Measurements from ENCODE around the gene MED7.

Gene MED7

DNA sequence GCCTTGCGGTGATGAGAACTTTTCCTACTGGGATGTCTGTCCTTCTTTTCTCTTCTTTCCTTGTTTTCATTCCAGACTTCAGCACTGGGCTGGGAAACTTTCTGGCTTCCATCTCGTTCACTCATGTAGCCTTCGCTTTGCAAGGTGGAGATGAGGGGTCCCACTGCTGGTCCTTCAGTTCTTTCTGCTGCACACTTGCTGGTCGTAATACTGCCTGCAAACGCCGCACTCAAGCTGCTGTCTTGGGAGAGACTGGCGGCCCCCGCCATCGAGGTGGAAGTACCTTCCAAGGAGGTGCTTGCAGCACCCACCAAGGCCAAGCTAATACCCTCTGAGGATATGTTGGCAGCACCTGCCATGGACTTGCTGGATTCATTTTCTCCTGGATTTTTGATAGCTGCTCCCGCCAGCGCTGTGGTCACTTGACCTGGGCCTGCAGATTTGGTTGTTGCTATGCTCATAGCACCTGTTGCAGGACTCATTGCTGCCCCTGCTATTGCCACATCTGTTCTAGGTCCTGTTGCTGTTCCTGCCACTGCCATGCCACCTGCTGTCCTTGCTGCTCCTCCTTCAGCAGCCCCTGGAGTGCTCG is 20.4 kb upstream of the MED7 start:
- DNase-seq (ENCODE audit: low spot score): no peak

DNA sequence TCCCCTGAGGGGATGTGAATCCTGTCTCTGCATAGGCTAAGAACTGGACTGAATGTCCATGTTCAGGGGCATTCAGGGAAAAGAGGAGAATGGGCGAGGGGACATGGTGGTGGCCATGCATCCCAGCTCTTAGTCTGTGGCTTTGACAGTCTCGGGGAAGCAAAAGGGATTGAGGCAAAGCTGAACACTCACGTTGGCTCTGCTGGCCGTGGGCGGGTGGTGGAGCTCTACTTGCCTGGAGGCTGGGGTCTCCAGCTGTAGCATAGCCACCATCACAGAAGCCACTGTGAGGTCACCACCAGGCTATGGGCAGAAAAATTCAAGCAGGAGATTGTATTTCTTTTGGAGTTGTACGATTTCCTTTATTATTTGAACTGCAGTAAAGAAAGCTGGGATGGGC is 19.3 kb upstream of the MED7 start:
- no peak for DNase-seq (ENCODE audit: low spot score)

DNA sequence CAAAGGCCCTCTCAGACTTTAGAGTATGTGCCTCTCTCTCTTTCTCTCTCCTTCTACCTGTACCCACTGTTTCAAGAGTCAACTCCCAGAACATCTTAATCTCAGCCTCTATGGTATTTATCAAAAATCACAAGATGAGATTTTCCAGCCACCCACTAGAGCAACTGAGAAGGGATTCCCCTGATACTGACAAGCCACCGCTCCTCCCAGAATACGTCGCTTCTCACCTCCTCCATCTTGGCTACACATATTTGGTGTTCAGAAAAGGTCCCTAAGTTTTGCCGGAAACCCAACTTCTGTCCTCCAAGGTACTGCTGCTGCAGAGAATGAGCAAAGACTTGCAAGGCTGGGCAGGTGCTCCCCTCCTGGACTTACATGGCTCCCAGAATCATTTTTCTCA is 17.3 kb upstream of the MED7 start:
- DNase-seq (ENCODE audit: low spot score): no peak

DNA sequence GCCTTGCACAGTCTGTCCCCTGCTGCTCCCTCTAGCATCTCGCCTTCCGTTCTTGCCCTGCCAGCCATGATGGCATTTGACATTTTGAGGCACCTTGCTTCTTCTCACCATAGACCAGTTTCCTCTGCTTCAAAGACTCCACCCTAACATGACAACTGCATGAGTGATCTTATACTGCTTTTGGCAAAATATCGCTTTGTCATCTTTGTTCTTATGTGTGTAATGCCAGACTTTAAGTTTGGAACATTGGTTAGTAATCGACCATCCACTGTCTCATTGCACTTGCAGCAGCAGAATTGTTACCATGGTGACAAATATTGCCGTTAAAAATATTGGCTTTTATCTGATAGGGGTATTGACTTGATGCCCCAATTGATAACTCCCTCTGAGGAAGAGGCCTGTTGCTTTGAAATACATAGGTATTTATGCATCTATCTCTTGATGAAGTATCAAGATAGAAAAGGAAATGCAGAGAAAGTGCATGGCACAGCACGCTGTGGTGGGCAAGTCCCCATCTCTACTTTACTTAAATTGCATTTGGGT is 16.6 kb upstream of the MED7 start:
- no peak for DNase-seq (ENCODE audit: low spot score)

DNA sequence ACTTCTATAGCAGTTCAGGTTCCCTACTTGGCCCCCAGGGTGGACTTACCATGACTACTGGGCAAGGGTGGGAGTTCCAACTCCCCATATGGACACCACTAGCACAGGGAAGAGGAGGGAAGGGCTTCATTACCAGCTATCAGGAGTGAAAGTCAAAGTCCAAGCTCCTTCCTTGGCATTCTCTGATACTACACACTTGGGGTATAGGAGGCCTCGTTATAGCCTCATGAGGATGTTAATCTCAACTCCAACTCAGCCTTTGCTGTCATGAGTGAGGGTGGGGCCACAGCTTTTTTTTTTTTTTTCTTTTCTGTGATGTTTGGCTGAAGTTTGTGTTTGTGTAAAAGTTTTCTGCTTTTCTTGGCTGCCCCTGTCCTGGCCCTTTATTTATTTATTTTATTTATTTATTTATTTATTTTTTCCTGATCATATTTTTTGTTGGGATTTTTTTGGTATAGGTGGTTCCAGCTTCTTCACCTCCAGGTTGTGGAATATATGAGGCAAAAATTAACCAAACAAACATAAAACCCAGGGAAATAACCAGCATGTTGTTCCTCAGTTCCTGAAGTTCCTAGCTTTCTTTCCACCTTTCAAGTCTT is 14.7 kb upstream of the MED7 start:
- DNase-seq (ENCODE audit: low spot score): no peak

DNA sequence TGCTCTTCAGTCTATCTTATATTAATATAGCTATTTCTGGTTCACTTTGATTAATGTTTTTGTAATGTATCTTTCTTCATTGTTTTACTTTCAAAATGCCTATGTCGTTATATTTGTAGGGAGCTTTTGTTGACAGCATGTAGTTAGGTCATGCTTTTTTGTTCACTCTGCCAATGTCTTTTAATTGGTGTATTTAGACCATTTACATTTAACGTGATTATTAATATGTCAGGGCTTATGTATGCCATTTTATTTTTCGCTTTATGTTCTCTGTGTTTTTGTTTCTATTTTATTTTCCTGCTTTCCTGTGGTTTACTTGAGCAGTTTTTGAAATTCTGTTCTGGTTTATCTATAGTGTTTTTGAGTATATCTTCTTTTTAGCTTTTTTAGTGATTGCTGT is 12.6 kb upstream of the MED7 start:
- no peak for DNase-seq (ENCODE audit: low spot score)

DNA sequence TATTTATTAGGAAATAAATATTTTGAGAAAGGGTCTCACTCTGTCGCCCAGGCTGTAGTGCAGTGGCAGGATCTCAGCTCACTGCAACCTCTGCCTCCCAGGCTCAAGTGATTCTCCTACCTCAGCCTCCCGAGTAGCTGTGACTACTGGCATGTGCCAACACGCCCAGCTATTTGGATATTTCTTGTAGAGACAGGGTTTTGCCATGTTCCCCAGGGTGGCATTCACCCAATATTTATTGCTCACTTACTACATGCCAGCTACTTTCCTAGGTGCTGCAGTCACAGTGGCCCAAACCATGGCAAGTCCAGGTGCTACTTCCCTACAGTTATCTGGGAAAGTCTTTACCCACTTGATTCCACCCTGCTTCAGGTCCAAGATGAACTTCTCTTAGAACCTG is 8.3 kb upstream of the MED7 start:
- no peak for DNase-seq (ENCODE audit: low spot score)

DNA sequence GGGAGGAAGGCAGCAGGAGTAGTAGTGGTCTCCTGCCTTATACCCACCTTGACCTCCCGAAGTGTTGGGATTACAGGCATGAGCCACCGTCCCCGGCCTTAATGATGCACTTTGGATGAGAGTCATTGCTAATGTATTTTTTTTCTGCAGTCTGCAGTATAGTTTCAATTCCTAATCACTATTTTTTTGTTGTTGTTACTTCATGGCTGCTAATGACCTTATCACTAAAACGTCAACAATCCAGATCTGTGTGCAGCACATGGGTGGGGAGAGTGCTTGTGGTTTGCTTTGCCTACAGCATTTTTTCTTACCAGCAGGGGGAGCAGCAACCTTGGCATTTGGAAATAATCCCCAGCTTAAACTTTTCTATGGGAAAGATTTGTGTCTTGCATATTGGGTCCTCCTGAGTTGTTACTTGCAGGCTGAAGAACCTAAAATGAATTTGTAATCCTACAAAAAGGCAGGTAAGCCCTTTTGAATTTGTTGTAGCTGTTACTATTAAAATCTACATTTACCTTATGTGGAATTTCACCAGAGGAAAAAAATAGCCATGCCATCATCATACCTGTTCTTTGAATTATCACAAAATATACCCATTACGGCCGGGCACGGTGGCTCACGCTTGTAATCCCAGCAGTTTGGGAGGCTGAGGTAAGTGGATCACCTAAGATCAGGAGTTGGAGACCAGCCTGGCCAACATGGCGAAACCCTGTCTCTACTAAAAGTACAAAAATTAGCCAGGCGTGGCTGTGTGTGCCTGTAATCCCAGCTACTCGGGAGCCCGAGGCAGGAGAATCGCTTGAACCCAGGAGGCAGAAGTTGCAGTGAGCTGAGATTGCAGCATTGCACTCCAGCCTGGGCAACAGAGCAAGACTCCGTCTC is 6.3 kb upstream of the MED7 start:
- peak; percentile 81 for DNase-seq (ENCODE audit: low spot score)

DNA sequence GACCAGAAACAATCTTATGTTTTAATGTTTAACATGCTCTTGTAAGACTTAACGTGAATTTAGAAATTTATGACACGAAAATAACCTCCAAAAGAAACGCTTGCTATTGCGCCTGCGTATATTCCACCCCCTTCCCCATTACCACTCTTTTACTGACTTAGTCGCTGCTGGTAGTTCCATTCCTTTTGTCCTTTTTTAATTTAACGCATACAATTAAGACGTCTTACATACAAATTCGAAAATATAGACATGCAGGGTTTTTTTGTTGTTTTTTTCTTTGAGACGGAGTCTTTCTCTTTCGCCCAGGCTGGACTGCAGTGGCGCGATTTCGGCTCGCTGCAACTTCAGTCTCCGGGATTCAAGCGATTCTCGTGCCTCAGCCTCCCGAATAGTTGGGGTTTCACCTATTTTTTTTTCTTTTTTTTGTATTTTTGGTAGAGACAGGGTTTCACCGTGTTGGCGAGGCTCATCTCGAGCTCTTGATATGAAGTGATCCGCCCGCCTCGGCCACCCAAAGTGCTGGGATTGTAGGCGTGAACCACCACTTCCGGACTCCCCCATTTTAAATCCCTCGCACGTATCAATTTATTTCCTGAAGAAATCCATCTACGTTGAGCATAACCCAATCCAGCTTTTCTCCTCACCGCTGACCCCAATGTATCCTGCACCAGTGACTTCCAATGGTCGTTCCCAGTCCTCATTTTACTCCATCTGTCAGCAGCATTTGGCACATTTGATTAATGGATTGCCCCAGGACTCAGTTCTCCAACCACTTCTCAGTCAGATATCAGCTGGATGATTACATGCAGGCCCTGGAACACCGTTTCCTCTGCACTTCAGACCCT is 684 bp upstream of the MED7 start:
- DNase-seq (ENCODE audit: low spot score): peak; percentile 53

DNA sequence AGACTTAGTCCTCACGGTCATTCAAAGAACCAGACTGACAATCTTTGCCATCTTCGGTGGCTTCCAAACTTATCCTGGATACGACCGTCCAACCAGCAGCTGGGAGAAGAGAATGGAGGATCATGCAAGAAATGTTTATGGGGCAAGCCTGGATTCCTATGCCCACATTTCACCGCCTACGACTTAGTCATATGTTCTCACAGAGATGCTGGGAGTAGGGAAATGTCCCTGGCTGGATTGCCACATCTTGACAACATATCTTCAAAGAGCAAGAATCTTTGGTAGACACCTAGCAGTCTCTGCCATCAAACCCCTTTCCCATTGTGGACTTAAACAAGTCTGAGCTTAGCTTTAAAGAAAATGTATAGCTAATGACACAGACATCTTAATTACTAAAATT is 5.0 kb downstream of the MED7 start:
- no peak for DNase-seq (ENCODE audit: low spot score)

DNA sequence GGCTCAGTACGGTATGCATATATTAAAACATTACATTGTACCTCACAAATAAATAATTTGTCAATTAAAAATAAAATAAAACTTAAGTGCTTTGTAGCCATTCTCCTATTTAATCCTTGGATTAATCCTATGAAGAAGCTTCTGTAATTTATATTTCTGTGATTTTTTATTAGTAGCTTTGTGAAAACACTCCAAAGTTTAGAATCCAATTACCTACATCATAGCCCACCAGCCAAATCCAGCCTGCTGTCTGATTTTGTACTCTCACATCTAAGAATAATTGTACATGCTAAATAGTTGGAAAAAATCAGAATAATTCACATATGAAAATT is 10.4 kb downstream of the MED7 start:
- DNase-seq (ENCODE audit: low spot score): no peak

DNA sequence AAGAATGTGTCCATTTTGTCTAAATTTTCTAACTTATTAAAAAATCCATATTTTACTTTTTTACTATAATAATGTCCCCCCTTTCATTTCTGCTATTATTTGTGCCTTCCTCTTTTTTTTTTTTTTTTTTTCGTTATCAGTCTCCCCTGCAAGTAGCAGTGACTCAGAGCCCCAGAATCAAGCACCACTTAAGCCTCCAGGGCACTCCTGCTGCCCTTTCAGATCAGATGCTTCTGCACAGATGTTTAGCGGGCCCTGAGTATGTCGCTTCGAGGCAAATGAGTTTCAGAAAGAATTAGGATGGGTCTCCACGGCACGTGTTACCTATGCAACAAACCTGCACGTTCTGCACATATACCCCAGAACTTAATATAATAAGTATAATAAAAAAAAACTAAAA is 11.7 kb downstream of the MED7 start:
- peak; percentile 51 for DNase-seq (ENCODE audit: low spot score)

DNA sequence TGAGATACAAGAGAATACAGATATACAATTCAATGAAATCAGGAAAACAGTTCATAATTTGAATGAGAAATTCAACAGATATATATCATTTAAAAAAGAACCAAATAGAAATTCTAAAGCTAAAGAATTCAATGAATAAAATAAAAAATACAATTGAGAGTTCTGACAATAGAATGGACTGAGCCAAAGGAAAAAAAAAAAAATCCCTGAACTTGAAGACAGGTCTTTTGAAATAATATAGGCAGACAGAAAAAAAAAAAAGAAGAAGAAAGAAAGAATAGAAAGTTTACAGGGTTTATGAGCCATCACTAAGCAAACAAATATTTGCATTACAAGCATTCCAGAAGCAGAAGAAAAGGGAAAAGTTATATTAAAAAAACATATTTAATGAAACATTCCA is 21.0 kb downstream of the MED7 start:
- no peak for DNase-seq (ENCODE audit: low spot score)

DNA sequence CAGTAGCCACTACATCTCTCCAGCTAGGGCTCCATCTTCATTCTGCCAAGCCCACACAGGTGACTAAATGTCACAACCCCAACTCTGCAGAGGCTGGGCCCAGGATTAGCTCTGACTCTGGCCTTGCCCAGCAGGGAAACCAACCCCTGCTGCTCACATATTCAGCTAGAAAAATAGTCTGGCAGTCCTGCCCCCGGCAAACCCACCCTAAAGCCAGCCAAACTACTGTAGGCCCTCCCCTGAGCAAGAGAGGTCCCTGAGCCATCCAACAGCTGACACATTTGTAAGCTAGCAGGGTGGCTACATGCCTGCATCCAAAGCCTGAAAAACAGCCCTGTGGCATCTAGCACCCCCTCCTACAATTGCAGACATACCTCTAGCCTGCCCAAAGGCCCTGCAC is 22.6 kb downstream of the MED7 start:
- no peak for DNase-seq (ENCODE audit: low spot score)

DNA sequence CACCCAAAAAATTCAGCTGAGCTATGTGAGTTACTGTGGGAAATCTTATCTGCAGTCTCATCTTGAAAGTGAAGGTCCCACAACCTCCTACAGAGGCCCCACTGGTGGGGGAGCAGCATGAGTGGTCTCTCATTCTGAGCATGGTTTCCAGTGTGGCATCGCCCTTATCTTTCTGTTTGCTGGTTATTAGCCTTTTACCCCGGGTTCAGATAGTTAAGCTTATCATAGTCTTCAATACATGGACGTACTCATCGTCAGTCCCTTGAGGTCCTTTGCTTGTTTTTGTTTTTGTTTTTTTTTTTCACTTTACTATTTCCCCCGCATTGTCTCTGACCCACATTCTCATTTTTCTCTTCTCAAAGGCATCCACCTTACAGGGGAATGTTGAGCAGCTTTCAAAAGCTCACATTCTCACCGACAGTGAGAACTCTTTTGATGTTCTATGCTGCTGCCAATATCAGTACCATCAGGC is 26.1 kb downstream of the MED7 start:
- peak; percentile 34 for DNase-seq (ENCODE audit: low spot score)

DNA sequence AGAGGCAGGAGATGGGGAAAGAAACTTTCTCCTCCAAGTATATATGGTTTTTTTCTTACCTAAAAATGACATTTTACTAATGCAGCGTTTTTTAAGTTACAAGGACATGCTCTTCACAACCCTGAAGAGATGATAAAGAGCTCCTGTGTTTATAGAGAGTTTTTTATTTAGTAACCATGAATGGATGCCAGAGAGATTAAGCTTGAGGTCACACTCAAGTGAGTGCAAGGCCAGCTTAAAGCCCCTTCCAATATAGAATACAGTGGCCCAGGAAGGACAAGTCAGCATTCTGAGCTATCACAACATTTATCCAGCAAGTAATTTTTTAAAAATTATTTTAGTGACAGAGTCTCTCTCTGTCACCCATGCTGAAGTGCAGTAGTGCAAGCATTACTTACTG is 27.2 kb downstream of the MED7 start:
- DNase-seq (ENCODE audit: low spot score): no peak

DNA sequence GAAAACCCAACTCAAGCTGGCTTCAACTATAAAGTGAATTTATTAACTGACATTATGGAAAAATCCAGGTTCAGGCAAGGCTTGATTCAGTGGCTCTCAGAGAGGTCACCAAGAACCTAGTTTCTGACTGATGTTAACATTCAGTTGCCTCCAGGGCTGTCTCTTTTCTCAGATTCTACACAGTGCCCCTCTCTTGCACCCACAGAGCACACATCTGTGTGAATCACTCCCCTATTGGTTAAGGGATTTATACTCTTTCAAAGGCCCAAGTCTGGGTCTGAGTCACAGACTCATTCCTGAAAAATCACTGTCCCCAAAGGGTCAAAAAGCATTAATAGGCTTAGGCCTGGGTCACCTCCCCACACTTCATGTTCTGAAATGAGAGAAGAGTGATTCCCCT is 27.7 kb downstream of the MED7 start:
- DNase-seq (ENCODE audit: low spot score): no peak

DNA sequence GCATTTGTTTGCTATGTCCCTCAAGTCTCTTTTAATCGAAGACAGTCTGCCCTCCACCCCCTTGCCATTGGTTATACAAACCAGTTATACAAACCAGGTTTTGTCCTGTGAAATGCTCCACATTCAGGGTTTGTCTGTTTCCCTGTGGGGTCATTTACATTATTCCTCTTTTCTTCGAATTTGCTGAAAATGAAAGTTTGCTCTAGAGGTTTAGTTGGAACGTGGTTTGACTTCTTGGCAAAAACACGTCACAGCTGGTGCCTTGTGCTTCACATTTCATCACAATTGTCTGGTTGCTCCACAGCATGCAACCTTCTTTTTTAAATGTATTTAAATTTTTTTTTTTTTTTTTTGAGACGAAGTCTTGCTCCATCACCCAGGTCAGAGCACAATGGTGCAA is 29.7 kb downstream of the MED7 start:
- no peak for DNase-seq (ENCODE audit: low spot score)

DNA sequence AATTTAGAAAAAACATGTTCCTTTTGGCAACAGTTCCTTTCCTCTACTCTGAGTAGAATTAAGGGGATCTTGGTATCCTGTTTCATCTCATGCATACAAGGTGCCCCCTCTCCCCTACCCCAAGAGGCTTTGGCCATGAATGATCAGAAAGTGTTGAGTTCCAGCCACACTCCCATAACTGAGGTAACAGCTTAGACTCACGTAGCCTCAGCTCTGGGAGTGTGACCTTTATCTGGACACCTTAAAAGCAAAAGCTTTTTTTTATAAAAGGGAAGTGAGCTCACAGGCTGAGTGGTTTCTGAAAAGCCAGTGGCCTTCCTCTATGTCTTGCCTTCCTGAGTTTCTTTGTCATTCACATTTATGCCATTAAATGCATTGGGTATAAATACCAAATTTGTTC is 32.9 kb downstream of the MED7 start:
- no peak for DNase-seq (ENCODE audit: low spot score)

DNA sequence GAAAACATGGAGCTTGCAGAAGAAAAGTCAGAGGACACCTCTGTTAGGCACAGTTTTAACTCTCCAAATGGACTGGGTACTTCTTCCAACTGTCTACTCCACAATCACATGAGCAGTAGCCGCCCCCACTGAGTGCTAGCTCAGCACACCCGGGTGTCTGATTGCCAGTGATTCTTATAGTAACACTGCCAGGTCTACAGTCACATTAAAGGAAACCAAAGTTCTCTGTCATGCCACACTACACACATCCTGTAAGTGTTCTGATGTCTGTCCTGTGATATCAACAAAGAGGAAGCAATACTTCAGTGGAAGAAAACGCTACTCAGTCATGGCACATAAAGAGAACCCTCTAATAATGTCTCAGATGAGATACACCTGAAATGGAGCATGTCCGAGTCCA is 33.7 kb downstream of the MED7 start, which contains the start of gene HAVCR2:
HAVCR2 (minus strand) TSS at position 69 of the 400 bp plus-strand sequence; CDS start at position 8, 61 bp downstream.
- DNase-seq (ENCODE audit: low spot score): no peak

DNA sequence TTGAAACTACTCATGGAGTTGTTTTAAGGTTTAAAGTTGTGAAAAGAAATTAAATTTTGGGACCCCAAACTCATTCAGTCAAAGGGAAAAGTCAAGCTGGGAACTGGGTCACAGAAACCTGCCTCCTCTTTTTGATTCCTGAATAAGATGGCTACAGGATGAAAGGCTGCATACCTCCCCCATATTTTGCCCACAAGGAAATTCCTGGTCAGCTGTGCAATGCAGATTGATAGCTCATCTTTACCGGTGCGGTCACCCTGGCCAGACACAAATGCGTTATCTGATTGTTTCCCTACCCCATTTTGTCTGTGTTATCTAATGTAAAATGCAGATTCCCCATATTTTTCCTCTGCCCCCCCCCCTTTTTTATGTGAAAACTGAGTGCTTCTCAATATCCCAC is 35.2 kb downstream of the MED7 start:
- DNase-seq (ENCODE audit: low spot score): no peak

Data from hematopoietic multipotent progenitor cell treated with erythropoietin and hydrocortisone succinate and interleukin-3 and kit ligand, for 15 days (in vitro differentiated cells).